ENCODE results near the gene KIRREL3. TPM values are rescaled to one million over a fixed set of nuclear protein-coding genes. Genes with fewer than 3 reads are reported as not detected.

The KIRREL3 gene
- total and polyA plus RNA-seq, 7 experiments from 2014 or later: not detected

GRCh38 chr11:126433244-126433846, 567.2 kb downstream of the KIRREL3 start:
- Mint-ChIP-seq H3K36me3 (no peaks in the 10 kb centered on the region), H3K27ac (no peak overlapping the region), H3K4me1 (no peaks in the 10 kb centered on the region), H3K9me3 (no peaks in the 10 kb centered on the region), H3K4me3 (no peak overlapping the region), H3K27me3 (no peaks in the 10 kb centered on the region)
- H3K36me3 ChIP-seq (ENCODE audit: control insufficient read depth in 2 of 3, insufficient read depth in 3 of 3, low read length in 3 of 3): no peaks in the 10 kb centered on the region
- H3K4me3 ChIP-seq (ENCODE audit: low read length): no peak overlapping the region
- no peaks in the 10 kb centered on the region for H3K9me3 ChIP-seq (ENCODE audit: control insufficient read depth in 2 of 3, low read length in 3 of 3)
- POLR2A ChIA-PET: no interaction called here
- no peaks in the 10 kb centered on the region for H3K4me1 ChIP-seq (ENCODE audit: control insufficient read depth in 2 of 2, insufficient read depth in 2 of 2, low read length in 2 of 2)
- CTCF ChIA-PET: interaction anchor here (1.6 kb wide), 1 partner anchor 47 kb away, joined by 4 read pairs; no protein-coding TSS in a partner anchor
- intact Hi-C loops (cut with micrococcal nuclease): no loop called here
- DNase-seq (no peak), ATAC-seq (no peak)
- H3K27me3 ChIP-seq (ENCODE audit: control insufficient read depth in 2 of 2, insufficient read depth in 2 of 2, low read length in 2 of 2): no peaks in the 10 kb centered on the region
- no peak overlapping the region for H3K27ac ChIP-seq (ENCODE audit: low read depth, low read length)

GRCh38 chr11:126432525-126432924, 568.0 kb downstream of the KIRREL3 start:
- Mint-ChIP-seq H3K27me3 (no peaks in the 10 kb centered on the region), H3K4me1 (no peaks in the 10 kb centered on the region), H3K4me3 (no peak overlapping the region), H3K27ac (no peak overlapping the region), H3K36me3 (no peaks in the 10 kb centered on the region), H3K9me3 (no peaks in the 10 kb centered on the region)
- Histone ChIP-seq H3K4me3 (ENCODE audit: low read length) (no peak overlapping the region), H3K27me3 (ENCODE audit: control insufficient read depth in 2 of 2, insufficient read depth in 2 of 2, low read length in 2 of 2) (no peaks in the 10 kb centered on the region), H3K27ac (ENCODE audit: low read depth, low read length) (no peak overlapping the region), H3K4me1 (ENCODE audit: control insufficient read depth in 2 of 2, insufficient read depth in 2 of 2, low read length in 2 of 2) (no peaks in the 10 kb centered on the region), H3K36me3 (ENCODE audit: control insufficient read depth in 2 of 3, insufficient read depth in 3 of 3, low read length in 3 of 3) (no peaks in the 10 kb centered on the region), H3K9me3 (ENCODE audit: control insufficient read depth in 2 of 3, low read length in 3 of 3) (no peaks in the 10 kb centered on the region)
- intact Hi-C loops (cut with micrococcal nuclease): no loop called here
- ChIA-PET CTCF (interaction anchor here (1.6 kb wide), 1 partner anchor 48 kb away, joined by 4 read pairs; no protein-coding TSS in a partner anchor), POLR2A (no interaction called here)
- ATAC-seq (no peak), DNase-seq (no peak)

GRCh38 chr11:126432065-126432461, 568.5 kb downstream of the KIRREL3 start:
- ATAC-seq: no peak
- CTCF ChIA-PET: interaction anchor here (1.4 kb wide), 1 partner anchor 48 kb away, joined by 5 read pairs; no protein-coding TSS in a partner anchor

GRCh38 chr11:126431401-126432064, 569.0 kb downstream of the KIRREL3 start:
- peaks cover 0 to 8% (median 0%) of the 10 kb centered on the region in 7 donors for H3K4me1 Mint-ChIP-seq
- H3K27me3 Mint-ChIP-seq: no peaks in the 10 kb centered on the region
- H3K27ac Mint-ChIP-seq: no peak overlapping the region
- Histone ChIP-seq H3K36me3 (ENCODE audit: control insufficient read depth in 2 of 3, insufficient read depth in 3 of 3, low read length in 3 of 3) (no peaks in the 10 kb centered on the region), H3K9me3 (ENCODE audit: control insufficient read depth in 2 of 3, low read length in 3 of 3) (no peaks in the 10 kb centered on the region), H3K4me1 (ENCODE audit: control insufficient read depth in 2 of 2, insufficient read depth in 2 of 2, low read length in 2 of 2) (no peaks in the 10 kb centered on the region), H3K4me3 (ENCODE audit: low read length) (no peak overlapping the region), H3K27me3 (ENCODE audit: control insufficient read depth in 2 of 2, insufficient read depth in 2 of 2, low read length in 2 of 2) (no peaks in the 10 kb centered on the region), H3K27ac (ENCODE audit: low read depth, low read length) (no peak overlapping the region)
- DNase-seq (no peak), ATAC-seq (no peak)
- intact Hi-C loops (cut with micrococcal nuclease): no loop called here
- ChIA-PET CTCF (interaction anchor here (1.4 kb wide), 1 partner anchor 49 kb away, joined by 5 read pairs; no protein-coding TSS in a partner anchor), POLR2A (no interaction called here)
- H3K9me3 Mint-ChIP-seq: no peaks in the 10 kb centered on the region
- H3K36me3 Mint-ChIP-seq: no peaks in the 10 kb centered on the region
- peak overlapping the region in 1 of 10 donors; percentile 47 for H3K4me3 Mint-ChIP-seq

More at GRCh38 chr11:126432065-126432461, 568.5 kb downstream of the KIRREL3 start:
- Mint-ChIP-seq H3K4me1 (peaks cover 0 to 3% (median 0%) of the 10 kb centered on the region in 7 donors), H3K36me3 (no peaks in the 10 kb centered on the region), H3K27ac (no peak overlapping the region), H3K9me3 (no peaks in the 10 kb centered on the region), H3K27me3 (no peaks in the 10 kb centered on the region), H3K4me3 (no peak overlapping the region)
- Histone ChIP-seq H3K27me3 (ENCODE audit: control insufficient read depth in 2 of 2, insufficient read depth in 2 of 2, low read length in 2 of 2) (no peaks in the 10 kb centered on the region), H3K27ac (ENCODE audit: low read depth, low read length) (no peak overlapping the region), H3K9me3 (ENCODE audit: control insufficient read depth in 2 of 3, low read length in 3 of 3) (no peaks in the 10 kb centered on the region), H3K4me1 (ENCODE audit: control insufficient read depth in 2 of 2, insufficient read depth in 2 of 2, low read length in 2 of 2) (no peaks in the 10 kb centered on the region), H3K36me3 (ENCODE audit: control insufficient read depth in 2 of 3, insufficient read depth in 3 of 3, low read length in 3 of 3) (no peaks in the 10 kb centered on the region), H3K4me3 (ENCODE audit: low read length) (no peak overlapping the region)
- no peak for DNase-seq
- POLR2A ChIA-PET: no interaction called here
- intact Hi-C loops (cut with micrococcal nuclease): no loop called here

GRCh38 chr11:126430581-126431335, 569.8 kb downstream of the KIRREL3 start:
- ChIA-PET CTCF (interaction anchor here (1.4 kb wide), 1 partner anchor 50 kb away, joined by 5 read pairs; no protein-coding TSS in a partner anchor), POLR2A (no interaction called here)
- Mint-ChIP-seq H3K9me3 (no peaks in the 10 kb centered on the region), H3K4me3 (no peak overlapping the region), H3K27ac (no peak overlapping the region), H3K36me3 (no peaks in the 10 kb centered on the region), H3K4me1 (peaks cover 0 to 10% (median 0%) of the 10 kb centered on the region in 7 donors), H3K27me3 (no peaks in the 10 kb centered on the region)
- Histone ChIP-seq H3K36me3 (ENCODE audit: control insufficient read depth in 2 of 3, insufficient read depth in 3 of 3, low read length in 3 of 3) (no peaks in the 10 kb centered on the region), H3K4me3 (ENCODE audit: low read length) (no peak overlapping the region), H3K4me1 (ENCODE audit: control insufficient read depth in 2 of 2, insufficient read depth in 2 of 2, low read length in 2 of 2) (no peaks in the 10 kb centered on the region), H3K27ac (ENCODE audit: low read depth, low read length) (no peak overlapping the region), H3K9me3 (ENCODE audit: control insufficient read depth in 2 of 3, low read length in 3 of 3) (no peaks in the 10 kb centered on the region), H3K27me3 (ENCODE audit: control insufficient read depth in 2 of 2, insufficient read depth in 2 of 2, low read length in 2 of 2) (no peaks in the 10 kb centered on the region)
- intact Hi-C loops (cut with micrococcal nuclease): no loop called here
- no peak for DNase-seq
- ATAC-seq: no peak

GRCh38 chr11:126426820-126427749, 573.5 kb downstream of the KIRREL3 start:
- ATAC-seq: no peak
- ChIA-PET CTCF (interaction anchor here (2.0 kb wide), 1 partner anchor 13 kb away, joined by 4 read pairs; no protein-coding TSS in a partner anchor), POLR2A (no interaction called here)
- Histone ChIP-seq H3K27ac (ENCODE audit: low read depth, low read length) (no peak overlapping the region), H3K4me1 (ENCODE audit: control insufficient read depth in 2 of 2, insufficient read depth in 2 of 2, low read length in 2 of 2) (no peaks in the 10 kb centered on the region), H3K27me3 (ENCODE audit: control insufficient read depth in 2 of 2, insufficient read depth in 2 of 2, low read length in 2 of 2) (no peaks in the 10 kb centered on the region), H3K4me3 (ENCODE audit: low read length) (no peak overlapping the region), H3K36me3 (ENCODE audit: control insufficient read depth in 2 of 3, insufficient read depth in 3 of 3, low read length in 3 of 3) (no peaks in the 10 kb centered on the region), H3K9me3 (ENCODE audit: control insufficient read depth in 2 of 3, low read length in 3 of 3) (no peaks in the 10 kb centered on the region)
- intact Hi-C loops (cut with micrococcal nuclease): no loop called here
- H3K27me3 Mint-ChIP-seq: peaks cover 0 to 8% (median 0%) of the 10 kb centered on the region in 5 donors
- no peaks in the 10 kb centered on the region for H3K9me3 Mint-ChIP-seq
- no peak overlapping the region for H3K4me3 Mint-ChIP-seq
- no peak overlapping the region for H3K27ac Mint-ChIP-seq
- H3K4me1 Mint-ChIP-seq: peaks cover 0 to 10% (median 0%) of the 10 kb centered on the region in 7 donors
- DNase-seq: no peak
- H3K36me3 Mint-ChIP-seq: no peaks in the 10 kb centered on the region
